Epithelial cell of esophagus (primary cell): Measurements from ENCODE around the gene PLB1.

Experiments
- DNase-seq: peaks from one replicate; pipeline ENCODE4 v3.0.0; 2010; ENCODE audit warnings: low read depth
- H3K4me3 ChIP-seq: 2 replicates; pipeline ENCODE4 v1.5.1; 2011; ENCODE audit warnings: mild to moderate bottlenecking, low read length, control low read depth
- CTCF ChIP-seq: IDR thresholded peaks from 2 replicates; pipeline ENCODE4 v1.5.1; 2011; ENCODE audit warnings: low read depth, mild to moderate bottlenecking, low read length, control low read depth, inconsistent platforms; ENCODE audit not compliant: insufficient read depth; ENCODE audit errors: missing control alignments

Gene PLB1

GRCh38 chr2:28640260-28640907, 144.5 kb downstream of the PLB1 start:
- DNase-seq = no peak
- TF ChIP-seq CTCF = no peak
- no peak overlapping the region for H3K4me3 ChIP-seq

DNA sequence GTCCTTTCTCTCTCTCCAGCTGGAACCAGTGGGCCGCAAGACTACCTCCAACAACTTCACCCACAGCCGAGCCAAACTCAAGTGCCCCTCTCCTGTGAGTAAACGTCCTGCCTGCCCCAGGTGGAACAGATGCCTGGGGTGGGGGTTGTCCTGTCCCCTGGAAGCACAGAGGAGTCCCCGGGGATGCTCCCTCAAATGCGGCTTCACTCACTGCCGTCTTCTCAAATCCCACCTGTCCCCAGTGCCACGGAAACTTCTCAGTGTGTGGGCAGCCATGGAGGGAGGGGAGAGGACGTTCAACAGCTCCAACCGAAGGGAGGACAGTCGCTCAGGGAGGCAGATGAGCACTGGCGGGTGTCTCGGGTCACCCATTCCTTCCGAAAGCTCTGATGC, 145.0 kb downstream of the PLB1 start:
- no peak overlapping the region for H3K4me3 ChIP-seq
- DNase-seq = no peak

DNA sequence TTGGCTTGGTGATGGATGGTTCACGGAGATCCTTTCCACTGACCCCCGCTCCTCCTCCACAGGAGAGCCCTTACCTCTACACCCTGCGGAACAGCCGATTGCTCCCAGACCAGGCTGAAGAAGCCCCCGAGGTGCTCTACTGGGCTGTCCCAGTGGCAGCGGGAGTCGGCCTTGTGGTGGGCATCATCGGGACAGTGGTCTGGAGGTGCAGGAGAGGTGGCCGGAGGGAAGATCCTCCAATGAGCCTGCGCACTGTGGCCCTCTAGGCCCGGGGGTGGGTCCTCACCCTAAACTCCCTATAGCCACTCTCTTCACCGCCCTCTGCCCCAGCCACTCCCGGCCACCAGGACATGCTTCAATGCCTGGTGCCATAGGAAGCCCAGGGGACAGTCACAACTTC, 146.9 kb downstream of the PLB1 start:
- H3K4me3 ChIP-seq = no peak overlapping the region
- DNase-seq = no peak
- no peak for TF ChIP-seq CTCF

More for the DNA sequence above, 145.0 kb downstream of the PLB1 start:
- no peak for TF ChIP-seq CTCF

DNA sequence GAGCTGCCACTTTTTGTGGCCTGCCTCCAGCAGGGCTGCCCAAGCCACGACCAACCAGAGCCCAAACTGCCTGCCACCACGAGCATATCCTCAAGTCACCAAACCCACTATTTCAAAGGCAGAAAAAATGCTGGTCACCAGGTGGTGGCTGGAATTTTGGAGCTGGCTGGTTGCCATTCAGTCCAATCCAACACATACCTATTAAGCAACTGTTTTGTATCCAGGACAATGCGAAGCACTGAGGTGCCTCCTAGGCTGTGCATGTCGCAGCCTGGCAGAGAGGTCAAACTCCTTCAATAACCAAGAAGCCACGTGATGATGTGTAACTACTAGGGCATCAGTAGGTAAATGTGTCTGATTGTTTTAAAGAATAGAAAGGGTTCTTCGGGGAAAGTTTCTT, 147.5 kb downstream of the PLB1 start:
- DNase-seq = peak; percentile 71
- H3K4me3 ChIP-seq = no peak overlapping the region
- TF ChIP-seq CTCF = no peak

GRCh38 chr2:28643911-28644334, 148.1 kb downstream of the PLB1 start:
- H3K4me3 ChIP-seq = no peak overlapping the region
- peak; percentile 94 for DNase-seq
- TF ChIP-seq CTCF = no peak

GRCh38 chr2:28644760-28645159, 148.9 kb downstream of the PLB1 start:
- no peak overlapping the region for H3K4me3 ChIP-seq
- TF ChIP-seq CTCF = no peak
- DNase-seq = no peak

DNA sequence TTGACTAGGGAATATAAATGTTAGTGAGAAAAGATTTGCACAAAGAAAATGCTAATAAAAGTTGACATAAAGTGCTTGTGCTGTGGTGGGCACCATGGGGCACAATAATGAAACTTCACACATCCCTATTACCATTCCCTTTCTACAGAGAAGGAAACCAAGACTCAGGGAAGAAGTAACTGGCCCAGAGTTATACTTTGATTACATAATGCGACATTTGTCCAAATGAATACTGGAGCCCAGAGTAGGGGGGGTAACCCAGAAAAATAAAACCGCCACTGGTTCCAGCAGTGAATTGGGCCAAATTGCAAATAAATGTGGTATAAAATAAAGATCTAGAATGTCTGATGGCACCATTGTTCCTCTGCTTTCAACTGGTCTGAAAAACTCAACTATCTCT, 149.7 kb downstream of the PLB1 start:
- DNase-seq = no peak
- H3K4me3 ChIP-seq = no peak overlapping the region
- TF ChIP-seq CTCF = no peak
